Neuronal stem cell (in vitro differentiated cells): ENCODE results near the gene ASF1B.

Experiments used
- DNase-seq: peaks from one replicate; pipeline ENCODE4 v3.0.0-alpha.2; 2013; ENCODE audit warnings: low spot score
- H2AFZ ChIP-seq: one replicate; pipeline ENCODE4 v1.6.1; 2013; ENCODE audit warnings: mild to moderate bottlenecking, low read length, inconsistent platforms
- H2AK5ac ChIP-seq: 2 replicates; pipeline ENCODE4 v1.6.1; 2013; ENCODE audit warnings: low read depth, mild to moderate bottlenecking, inconsistent platforms, low read length, moderate library complexity, mixed read lengths
- H2BK120ac ChIP-seq: 2 replicates; pipeline ENCODE4 v1.6.1; 2013; ENCODE audit warnings: low read depth, mild to moderate bottlenecking, inconsistent platforms, low read length, moderate library complexity, mixed read lengths
- H2BK12ac ChIP-seq: one replicate; pipeline ENCODE4 v1.6.1; 2013; ENCODE audit warnings: low read length, inconsistent platforms
- H2BK15ac ChIP-seq: 2 replicates; pipeline ENCODE4 v1.6.1; 2013; ENCODE audit warnings: mild to moderate bottlenecking, low read length, inconsistent platforms, mixed read lengths
- H2BK5ac ChIP-seq: one replicate; pipeline ENCODE4 v1.6.1; 2013; ENCODE audit warnings: inconsistent platforms, mild to moderate bottlenecking, low read length, moderate library complexity
- H3K14ac ChIP-seq: one replicate; pipeline ENCODE4 v1.6.1; 2013; ENCODE audit warnings: low read length, inconsistent platforms
- H3K18ac ChIP-seq: 2 replicates; pipeline ENCODE4 v1.6.1; 2013; ENCODE audit warnings: low read length, inconsistent platforms
- H3K23ac ChIP-seq: 2 replicates; pipeline ENCODE4 v1.6.1; 2013; ENCODE audit warnings: low read depth, mild to moderate bottlenecking, mixed read lengths, low read length, inconsistent platforms; ENCODE audit not compliant: poor library complexity
- H3K27ac ChIP-seq: replicated peaks from 3 replicates; pipeline ENCODE4 v1.5.1; 2013; ENCODE audit warnings: low read length, inconsistent platforms
- H3K27me3 ChIP-seq, 3 experiments: 2 replicates each; pipeline ENCODE4 v1.6.1; 2013; ENCODE audit warnings: low read length in 3 of 3, mild to moderate bottlenecking in 2 of 3, inconsistent platforms in 1 of 3, low read depth in 1 of 3, mixed read lengths in 1 of 3, moderate library complexity in 1 of 3; ENCODE audit not compliant: control insufficient read depth in 3 of 3, insufficient read depth in 3 of 3
- H3K36me3 ChIP-seq, 2 donors: replicated peaks in 1 of 2; 2 replicates each; pipeline ENCODE4 v1.6.1; 2013; ENCODE audit warnings: low read length in 2 of 2; ENCODE audit not compliant: control insufficient read depth in 2 of 2, insufficient read depth in 2 of 2
- H3K4ac ChIP-seq: 2 replicates; pipeline ENCODE4 v1.6.1; 2013; ENCODE audit warnings: inconsistent platforms, mild to moderate bottlenecking, low read length, moderate library complexity
- H3K4me1 ChIP-seq, 2 donors: 1 replicate in 1 of 2; 2 replicates in 1 of 2; pipeline ENCODE4 v1.6.1; 2013; ENCODE audit warnings: low read length in 2 of 2, low read depth in 1 of 2; ENCODE audit not compliant: control insufficient read depth in 2 of 2, insufficient read depth in 1 of 2
- H3K4me2 ChIP-seq: one replicate; pipeline ENCODE4 v1.6.1; 2013; ENCODE audit warnings: mild to moderate bottlenecking, low read length, inconsistent platforms; ENCODE audit not compliant: insufficient read depth, poor library complexity, severe bottlenecking
- H3K4me3 ChIP-seq, 2 donors: 2 replicates each; pipeline ENCODE4 v1.5.1; 2013; ENCODE audit warnings: low read length in 2 of 2, mild to moderate bottlenecking in 2 of 2, inconsistent platforms in 1 of 2, moderate library complexity in 1 of 2
- H3K79me1 ChIP-seq: one replicate; pipeline ENCODE4 v1.6.1; 2013; ENCODE audit warnings: low read depth, mild to moderate bottlenecking, inconsistent platforms, low read length, moderate library complexity
- H3K9ac ChIP-seq: one replicate; pipeline ENCODE4 v1.6.1; 2013; ENCODE audit warnings: mild to moderate bottlenecking, low read depth, low read length, inconsistent platforms; ENCODE audit not compliant: poor library complexity
- H3K9me3 ChIP-seq, 2 donors: replicated peaks in 1 of 2; 2 replicates each; pipeline versions ENCODE3 to v1.6.1; 2013; ENCODE audit warnings: low read length in 2 of 2, mild to moderate bottlenecking in 2 of 2, inconsistent platforms in 1 of 2, low read depth in 1 of 2, mixed read lengths in 1 of 2, moderate library complexity in 1 of 2; ENCODE audit not compliant: control insufficient read depth in 2 of 2, insufficient read depth in 1 of 2
- H4K8ac ChIP-seq: one replicate; pipeline ENCODE4 v1.6.1; 2013; ENCODE audit warnings: low read depth, mild to moderate bottlenecking, inconsistent platforms, low read length, moderate library complexity
- H4K91ac ChIP-seq: one replicate; pipeline ENCODE4 v1.6.1; 2013; ENCODE audit warnings: low read length, low read depth, mild to moderate bottlenecking, inconsistent platforms; ENCODE audit not compliant: poor library complexity
- WGBS, 2 donors: extraction: QIAGEN DNeasy Blood & Tissue Kit; methylation state at CpG; one replicate each; pipeline ENCODE4 v1.1.7; 2013; ENCODE audit warnings: missing lambda C conversion rate in 2 of 2, mixed read lengths in 1 of 2; ENCODE audit not compliant: insufficient read length in 2 of 2, insufficient replicate concordance in 1 of 2; ENCODE audit errors: extremely low coverage in 2 of 2; 5-methylcytosine and 5-hydroxymethylcytosine counted together

ASF1B gene

DNA sequence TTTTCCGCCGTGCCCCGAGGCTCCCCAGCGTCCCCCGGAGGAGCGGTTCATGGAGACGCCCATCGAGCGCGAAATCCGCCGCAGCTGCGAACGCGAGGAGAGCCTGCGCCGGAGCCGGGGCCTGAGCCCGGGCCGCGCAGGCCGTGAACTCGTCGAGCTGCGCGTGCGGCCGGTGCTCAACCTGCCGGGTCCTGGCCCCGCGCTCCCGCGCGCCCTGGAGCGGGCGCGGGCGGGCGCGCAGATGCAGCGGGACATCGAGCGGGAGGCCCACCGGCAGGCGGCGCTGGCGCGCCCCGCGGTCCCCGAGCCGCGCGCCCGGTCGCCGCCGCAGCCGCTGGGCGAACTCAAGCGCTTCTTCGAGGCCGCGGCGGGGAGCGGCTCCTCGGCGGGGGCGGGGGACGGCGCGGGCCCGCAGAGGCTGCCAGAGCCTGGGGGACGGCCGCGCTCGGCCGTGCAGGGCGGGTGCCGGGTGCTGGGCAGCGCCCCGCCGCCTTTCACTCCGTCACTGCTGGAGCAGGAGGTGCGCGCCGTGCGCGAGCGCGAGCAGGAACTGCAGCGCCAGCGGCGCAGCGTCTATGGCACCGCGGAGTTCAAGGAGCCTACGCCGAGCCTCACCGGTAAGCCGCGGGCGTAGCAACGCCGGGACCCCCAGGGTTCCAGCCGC is 63.0 kb downstream of the ASF1B start:
- Histone ChIP-seq H3K79me1 (no peaks in the 10 kb centered on the region), H3K27me3 (peaks cover 0 to 36% (median 9%) of the 10 kb centered on the region in 3 experiments), H4K91ac (no peak overlapping the region), H2BK120ac (no peak overlapping the region), H3K18ac (peak overlapping the region; percentile 95), H3K9ac (peak overlapping the region; percentile 88), H3K23ac (peak overlapping the region; percentile 91), H2BK15ac (peak overlapping the region; percentile 91), H3K4ac (no peak overlapping the region), H3K4me2 (peak overlapping the region; percentile 89), H4K8ac (no peak overlapping the region), H3K9me3 (no peaks in the 10 kb centered on the region), H3K27ac (no peak overlapping the region), H2BK5ac (peak overlapping the region; percentile 53), H3K14ac (peak overlapping the region; percentile 82), H3K4me3 (peak overlapping the region; percentile 83 to 91), H3K4me1 (peaks cover 11 to 14% of the 10 kb centered on the region in 2 donors), H2AFZ (peak overlapping the region; percentile 95), H2AK5ac (peak overlapping the region; percentile 79), H3K36me3 (no peaks in the 10 kb centered on the region), H2BK12ac (peak overlapping the region; percentile 63)
- DNase-seq = peak; percentile 75
- WGBS, 2 donors = no CpG with 5 or more reads among the region's 106 CpGs

DNA sequence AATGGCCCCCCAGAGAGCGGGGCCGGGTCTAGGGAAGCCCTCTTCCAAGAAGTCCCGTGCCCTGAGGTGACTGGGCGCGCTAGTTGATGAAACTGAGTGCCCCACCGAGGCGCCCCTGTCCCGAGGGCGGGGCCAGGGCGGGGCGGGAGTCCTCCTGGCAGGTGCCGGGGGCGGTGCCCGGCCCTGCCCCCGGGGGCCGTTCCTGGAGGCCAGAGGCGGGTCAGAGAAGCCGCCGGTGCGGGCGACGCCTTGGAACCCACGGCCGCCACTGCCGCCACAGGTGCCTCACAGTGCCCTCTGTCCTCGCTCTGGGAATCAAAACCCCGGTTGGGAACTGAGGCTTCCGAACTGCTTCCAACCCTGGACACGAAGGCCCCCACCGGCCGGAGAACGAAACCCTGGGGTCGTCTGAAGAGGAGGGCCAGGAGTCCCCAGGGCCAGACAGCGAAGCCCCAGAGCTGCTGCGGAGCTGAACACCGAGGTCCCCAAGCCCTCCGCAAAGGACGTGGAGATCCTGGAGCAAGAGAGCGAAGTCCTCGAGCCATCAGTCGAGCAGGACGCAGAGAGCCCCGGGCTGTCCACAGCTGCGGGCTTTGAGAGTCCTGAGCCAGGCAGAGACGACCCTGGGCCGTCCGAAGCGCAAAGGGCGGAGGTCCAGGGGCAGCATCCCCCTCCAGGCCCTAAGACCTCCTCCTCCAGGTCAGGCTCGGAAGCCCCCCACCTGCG is 63.7 kb downstream of the ASF1B start, which contains the start of gene MISP3:
Gene MISP3, plus strand, starts transcription at position 252 of the 726 bp plus-strand sequence. CDS start 524 bp downstream, outside the sequence.
- peak within 1 kb of the TSS; percentile 83 to 91 for H3K4me3 ChIP-seq
- H4K8ac ChIP-seq = no peak within 1 kb of the TSS
- no peak within 1 kb of the TSS for H2BK120ac ChIP-seq
- H3K79me1 ChIP-seq = no peaks in the 10 kb centered on the region
- H3K9ac ChIP-seq = peak within 1 kb of the TSS; percentile 88
- H3K4me2 ChIP-seq = peak within 1 kb of the TSS; percentile 89
- H3K27ac ChIP-seq = no peak within 1 kb of the TSS
- H3K36me3 ChIP-seq = no peaks in the 10 kb centered on the region
- peak within 1 kb of the TSS; percentile 63 for H2BK12ac ChIP-seq
- H3K14ac ChIP-seq = peak within 1 kb of the TSS; percentile 82
- peak within 1 kb of the TSS; percentile 79 for H2AK5ac ChIP-seq
- peak within 1 kb of the TSS; percentile 95 for H3K18ac ChIP-seq
- H2AFZ ChIP-seq = peak within 1 kb of the TSS; percentile 95
- H3K9me3 ChIP-seq = no peaks in the 10 kb centered on the region
- H2BK5ac ChIP-seq = peak within 1 kb of the TSS; percentile 53
- H3K4me1 ChIP-seq = peaks cover 11 to 14% of the 10 kb centered on the region in 2 donors
- no peak for DNase-seq
- WGBS, 2 donors = no CpG with 5 or more reads among the region's 51 CpGs
- H3K23ac ChIP-seq = peak within 1 kb of the TSS; percentile 91
- peaks cover 0 to 36% (median 9%) of the 10 kb centered on the region in 3 experiments for H3K27me3 ChIP-seq
- H2BK15ac ChIP-seq = peak within 1 kb of the TSS; percentile 91
- H3K4ac ChIP-seq = no peak within 1 kb of the TSS
- H4K91ac ChIP-seq = no peak within 1 kb of the TSS

GRCh38 chr19:14070268-14071050 is 65.9 kb downstream of the ASF1B start:
- H3K27me3 ChIP-seq = peaks cover 0 to 36% (median 9%) of the 10 kb centered on the region in 3 experiments

More at GRCh38 chr19:14070268-14071050, 65.9 kb downstream of the ASF1B start:
- Histone ChIP-seq H2BK12ac (no peak overlapping the region), H3K4me3 (no peak overlapping the region), H3K4ac (no peak overlapping the region), H2BK5ac (no peak overlapping the region), H2BK120ac (no peak overlapping the region), H3K23ac (no peak overlapping the region), H3K9ac (no peak overlapping the region), H2AK5ac (peak overlapping the region; percentile 81), H3K79me1 (no peaks in the 10 kb centered on the region), H3K4me2 (no peak overlapping the region), H3K4me1 (peaks cover 11 to 14% of the 10 kb centered on the region in 2 donors), H4K91ac (no peak overlapping the region), H3K14ac (no peak overlapping the region), H3K9me3 (no peaks in the 10 kb centered on the region), H2BK15ac (no peak overlapping the region), H4K8ac (no peak overlapping the region), H3K36me3 (no peaks in the 10 kb centered on the region), H3K18ac (no peak overlapping the region), H3K27ac (no peak overlapping the region), H2AFZ (no peak overlapping the region)
- whole genome bisulfite sequencing, 2 donors = no CpG with 5 or more reads among the region's 43 CpGs
- DNase-seq = no peak
